GM19455 (cell line): ENCODE measurements around the gene NRSN2.
A peak's percentile ranks its signal among the peaks of the same experiment; 100 is the strongest.
"Not testable (repeated sequence)": the region's sequence is repeated elsewhere in the genome, so short reads cannot be mapped to it uniquely, and the experiment has no call there.

Experiments used
- ATAC-seq: cut with Tn5 transposase; IDR thresholded peaks from one replicate; pipeline ENCODE4 v1.9.1; 2021; ENCODE audit not compliant: unreplicated experiment

Gene NRSN2

GRCh38 chr20:373171-373890 is 26.4 kb downstream of the NRSN2 start:
- ATAC-seq: no peak

GRCh38 chr20:375265-375889 is 28.5 kb downstream of the NRSN2 start:
- ATAC-seq: no peak

GRCh38 chr20:376089-376488 is 29.2 kb downstream of the NRSN2 start:
- ATAC-seq: no peak

GRCh38 chr20:376750-377149 is 29.8 kb downstream of the NRSN2 start:
- ATAC-seq: no peak

- not testable (repeated sequence) for ATAC-seq
Observed at GRCh38 chr20:377578-377977, 30.7 kb downstream of the NRSN2 start.

- ATAC-seq: no peak
Observed at GRCh38 chr20:378961-379336, 32.0 kb downstream of the NRSN2 start.

- peak; percentile 55 for ATAC-seq
Observed at GRCh38 chr20:380763-381580, 34.1 kb downstream of the NRSN2 start.

GRCh38 chr20:381581-382290 is 34.8 kb downstream of the NRSN2 start:
- ATAC-seq: peak; percentile 57

GRCh38 chr20:382291-383115 is 35.6 kb downstream of the NRSN2 start:
- ATAC-seq: peak; percentile 16

- ATAC-seq: no peak
Observed at GRCh38 chr20:383889-384288, 37.0 kb downstream of the NRSN2 start.

- ATAC-seq: no peak
Observed at GRCh38 chr20:384723-385122, 37.8 kb downstream of the NRSN2 start.

- ATAC-seq: no peak
Observed at GRCh38 chr20:385448-385847, 38.5 kb downstream of the NRSN2 start.

GRCh38 chr20:386634-387033 is 39.7 kb downstream of the NRSN2 start:
- not testable (repeated sequence) for ATAC-seq

GRCh38 chr20:387520-387919 is 40.6 kb downstream of the NRSN2 start:
- no peak for ATAC-seq

GRCh38 chr20:388034-388994 is 41.4 kb downstream of the NRSN2 start:
- no peak for ATAC-seq

- ATAC-seq: no peak
Observed at GRCh38 chr20:389220-389619, 42.3 kb downstream of the NRSN2 start.

GRCh38 chr20:391041-391711 is 44.3 kb downstream of the NRSN2 start:
- ATAC-seq: no peak

GRCh38 chr20:393296-393695 is 46.4 kb downstream of the NRSN2 start:
- ATAC-seq: not testable (repeated sequence)

- no peak for ATAC-seq
Observed at GRCh38 chr20:396252-396618, 49.3 kb downstream of the NRSN2 start.
